ENCODE data around the gene OR51Q1.

OR51Q1 gene, protein sequence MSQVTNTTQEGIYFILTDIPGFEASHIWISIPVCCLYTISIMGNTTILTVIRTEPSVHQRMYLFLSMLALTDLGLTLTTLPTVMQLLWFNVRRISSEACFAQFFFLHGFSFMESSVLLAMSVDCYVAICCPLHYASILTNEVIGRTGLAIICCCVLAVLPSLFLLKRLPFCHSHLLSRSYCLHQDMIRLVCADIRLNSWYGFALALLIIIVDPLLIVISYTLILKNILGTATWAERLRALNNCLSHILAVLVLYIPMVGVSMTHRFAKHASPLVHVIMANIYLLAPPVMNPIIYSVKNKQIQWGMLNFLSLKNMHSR

GRCh38 chr11:5421811-5422210, at the start of gene OR51Q1:
Gene OR51Q1 (plus strand): TSS chr11:5422111. CDS start chr11:5422201, 90 bp downstream.
- no peak for DNase-seq

DNA sequence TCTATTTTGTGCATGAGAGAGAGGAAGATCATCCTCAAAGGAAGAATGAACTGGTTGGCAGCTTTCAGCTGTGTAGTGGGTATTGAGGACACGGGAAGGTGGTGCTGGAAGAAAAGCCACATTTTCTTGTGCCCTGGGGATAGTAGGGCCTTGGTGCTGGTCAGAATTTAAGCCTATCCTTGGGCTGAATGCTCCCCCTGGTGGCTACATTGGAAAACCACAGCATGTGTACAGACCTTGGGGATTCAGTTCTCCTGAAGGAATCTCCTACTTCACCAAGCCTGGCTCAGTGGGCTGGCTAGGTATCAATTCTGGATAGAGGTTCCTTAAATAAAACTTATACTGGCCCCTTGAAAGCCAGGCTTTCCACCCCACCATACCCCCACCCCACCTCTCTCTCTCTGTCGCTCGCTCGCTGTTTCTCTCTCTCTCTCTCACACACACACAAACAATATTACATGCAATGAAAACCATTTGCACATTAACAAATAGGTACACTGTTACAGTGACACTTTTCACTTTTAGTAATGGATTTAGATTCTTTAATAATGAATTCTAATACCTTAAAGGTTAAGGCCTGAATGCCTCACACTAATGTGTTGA, 41.1 kb upstream of the OR51Q1 start:
- DNase-seq = peak in 1 of 2 experiments; percentile 54

GRCh38 chr11:5383576-5383975, 38.3 kb upstream of the OR51Q1 start, which contains the start of gene OR51M1:
Gene OR51M1 (plus strand): TSS chr11:5383812. CDS start chr11:5389399, 5,587 bp downstream.
- DNase-seq = no peak

GRCh38 chr11:5384335-5384734, 37.6 kb upstream of the OR51Q1 start:
- no peak for DNase-seq

DNA sequence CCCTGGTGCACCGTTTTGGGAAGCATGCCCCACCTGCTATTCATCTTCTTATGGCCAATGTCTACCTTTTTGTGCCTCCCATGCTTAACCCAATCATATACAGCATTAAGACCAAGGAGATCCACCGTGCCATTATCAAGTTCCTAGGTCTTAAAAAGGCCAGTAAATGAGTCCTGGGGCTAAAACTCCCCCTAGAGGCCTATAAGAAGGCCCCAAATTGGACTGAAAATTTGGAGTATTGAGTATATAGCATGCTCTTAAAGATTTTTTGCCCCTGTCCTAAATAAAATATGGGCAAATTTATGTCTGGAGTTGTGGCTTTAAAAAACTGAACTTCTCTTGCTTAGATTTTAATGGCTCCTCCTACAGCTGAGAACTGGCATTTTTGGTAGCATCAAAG, 31.7 kb upstream of the OR51Q1 start:
- no peak for DNase-seq

GRCh38 chr11:5394091-5394490, 27.8 kb upstream of the OR51Q1 start:
- DNase-seq = no peak

DNA sequence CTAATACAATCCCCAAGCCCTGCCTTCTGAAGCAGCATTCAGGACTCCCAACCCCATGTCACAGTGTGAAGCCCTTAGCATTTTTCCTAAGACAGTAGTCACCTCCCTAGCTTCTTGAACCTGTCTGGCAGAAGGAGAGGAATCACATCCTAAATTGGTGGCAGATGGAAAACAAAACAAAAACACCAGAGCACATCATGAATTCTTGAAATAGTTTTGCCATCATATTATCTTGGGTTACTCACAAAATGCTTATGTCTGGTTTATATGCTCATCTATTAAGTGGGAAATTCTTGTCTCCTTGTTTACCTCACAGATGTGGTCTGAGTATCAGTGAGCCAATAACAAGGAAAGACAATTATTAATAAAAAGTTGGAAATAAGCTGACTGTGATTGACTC, 23.0 kb upstream of the OR51Q1 start:
- DNase-seq = no peak

DNA sequence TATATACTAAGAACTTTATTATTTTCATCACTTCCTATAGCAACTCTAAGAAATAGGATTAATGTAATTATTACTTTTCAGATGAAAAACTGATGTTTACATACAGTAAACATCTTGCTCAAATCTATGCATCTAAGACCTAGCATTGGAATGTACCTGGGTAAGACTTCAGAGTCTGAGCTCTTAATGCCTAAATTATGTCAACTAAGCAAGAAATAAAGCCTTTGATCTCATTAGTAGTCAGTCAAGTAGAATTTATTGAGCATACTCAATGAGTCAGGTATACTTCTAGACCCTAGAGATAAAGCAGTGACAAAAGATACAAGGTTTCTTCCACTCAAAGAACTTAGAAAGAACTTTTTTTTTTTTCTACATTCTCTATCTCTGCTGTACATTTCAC, 16.7 kb upstream of the OR51Q1 start:
- no peak for DNase-seq

DNA sequence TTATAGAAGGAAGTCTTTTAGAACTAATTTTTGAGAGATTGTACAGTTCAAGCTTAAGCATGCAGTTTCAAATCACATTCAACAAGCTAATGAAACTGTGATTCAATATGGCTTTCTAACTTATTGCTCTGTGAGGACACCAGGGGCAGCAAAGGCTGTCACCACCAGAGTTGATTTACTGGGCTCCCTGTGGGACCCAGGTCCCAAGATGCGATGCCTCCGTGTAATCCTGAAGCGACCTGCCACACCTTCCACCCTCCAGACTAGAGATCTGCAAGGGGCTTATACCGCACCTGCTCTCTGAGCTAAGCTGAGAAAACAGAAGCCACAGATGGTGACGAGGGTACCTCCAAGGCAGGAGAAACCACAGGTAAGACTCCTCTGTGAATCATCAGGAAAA, 918 bp upstream of the OR51Q1 start:
- no peak for DNase-seq

- no peak for DNase-seq
Measured at GRCh38 chr11:5423131-5423530, 1.2 kb downstream of the OR51Q1 start.

GRCh38 chr11:5441414-5441813, 19.5 kb downstream of the OR51Q1 start, which contains the start of gene OR51I1:
Gene OR51I1 (minus strand): TSS chr11:5441514. CDS start chr11:5441514, 0 bp downstream.
- no peak for DNase-seq

GRCh38 chr11:5443835-5444393, 22.0 kb downstream of the OR51Q1 start:
- DNase-seq = no peak

DNA sequence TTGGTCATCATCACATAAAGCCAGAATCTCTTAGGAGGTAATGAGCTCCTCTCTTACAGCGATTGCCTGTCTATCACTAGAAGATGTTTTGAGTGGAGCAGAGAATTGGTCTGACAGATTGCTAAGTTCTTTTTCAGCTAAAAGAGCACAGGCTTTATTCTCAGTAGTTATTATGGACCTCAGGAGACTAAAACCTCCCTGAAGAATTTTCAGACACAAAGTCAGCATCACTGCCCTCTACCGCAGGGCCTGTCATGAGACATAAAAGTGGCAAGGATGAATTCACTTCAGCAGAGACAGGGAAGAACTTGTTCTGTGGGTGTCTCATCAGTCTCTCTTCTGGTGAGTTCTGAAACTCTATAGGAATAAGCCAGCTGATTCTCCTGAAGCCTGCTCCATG, 27.1 kb downstream of the OR51Q1 start, which contains the start of gene OR51I2:
Gene OR51I2 (plus strand): TSS at position 301 of the 400 bp plus-strand sequence. CDS start 4,166 bp downstream, outside the sequence.
- no peak for DNase-seq

DNA sequence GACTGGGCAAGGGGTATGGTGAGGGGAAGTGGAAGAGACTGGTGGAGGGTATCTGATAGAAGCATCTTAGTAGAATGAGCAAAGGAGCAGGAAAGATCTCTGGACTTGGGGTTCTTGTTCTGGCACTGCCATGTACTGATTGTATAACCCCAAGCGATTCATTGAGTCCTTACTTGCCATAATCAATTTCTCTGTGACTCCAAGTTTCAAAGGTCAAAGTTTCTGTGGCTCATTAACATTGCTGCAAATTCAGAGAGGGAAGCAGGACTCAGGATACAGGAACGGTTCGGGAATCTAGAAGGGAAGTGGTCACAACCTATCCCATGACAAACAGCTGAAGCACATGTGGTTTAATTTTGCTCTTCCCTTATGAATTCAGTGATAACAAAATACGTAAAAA, 27.5 kb downstream of the OR51Q1 start:
- DNase-seq = no peak

DNA sequence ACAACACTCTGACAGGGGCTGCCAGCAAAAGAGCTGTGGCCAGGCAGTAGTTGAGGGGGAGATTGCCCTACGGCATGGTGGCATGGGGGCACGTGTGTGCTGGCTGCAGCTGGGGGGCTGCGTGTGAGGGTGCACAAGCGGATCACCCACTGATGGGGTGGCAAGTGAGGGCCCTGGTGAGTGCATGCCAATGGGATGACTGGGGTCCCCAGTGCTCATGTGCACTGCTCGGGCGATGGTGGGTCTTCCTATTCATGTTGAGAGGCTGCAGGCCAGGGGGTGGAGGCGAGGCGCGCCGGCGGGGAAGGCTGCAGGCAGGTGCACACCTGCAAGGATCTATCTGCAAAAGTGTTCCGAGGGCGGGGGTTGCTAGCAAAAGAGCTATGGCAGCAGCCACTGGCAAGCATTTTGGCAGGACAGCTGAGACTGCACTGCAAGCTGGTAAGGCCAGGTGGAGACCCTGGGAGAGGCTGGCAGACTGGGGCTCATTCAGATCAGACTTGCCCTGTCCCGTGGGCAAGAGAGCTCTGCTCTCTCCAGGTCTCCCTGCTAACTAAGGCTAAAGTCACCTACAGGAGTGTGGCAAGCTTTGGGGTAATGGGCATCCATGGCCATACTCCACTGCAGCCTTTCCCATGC, 39.2 kb downstream of the OR51Q1 start:
- no peak for DNase-seq

GRCh38 chr11:5467527-5467926, 45.6 kb downstream of the OR51Q1 start:
- no peak for DNase-seq
